NT2/D1 (cell line): ENCODE results near the gene PLA2R1.

Source experiments
- SUZ12 ChIP-seq: IDR thresholded peaks from 2 replicates; pipeline ENCODE4 v1.6.1; 2011; ENCODE audit not compliant: insufficient read length, insufficient read depth; ENCODE audit errors: extremely low read depth
- YY1 ChIP-seq: IDR thresholded peaks from 2 replicates; pipeline ENCODE4 v1.6.1; 2011; ENCODE audit not compliant: insufficient read length, insufficient read depth
- ZNF274 ChIP-seq: IDR thresholded peaks from 2 replicates; pipeline ENCODE4 v1.6.1; 2011; ENCODE audit warnings: mild to moderate bottlenecking, low read depth, low read length

GRCh38 chr2:160044728-160045127, 17.7 kb downstream of the PLA2R1 start:
- TF ChIP-seq ZNF274 (no peak), YY1 (no peak), SUZ12 (no peak)
